HG02884 (cell line): ENCODE results near the gene WWOX.

Experiments
- ATAC-seq: cut with Tn5 transposase; IDR thresholded peaks from one replicate; pipeline ENCODE4 v1.9.1; 2021; ENCODE audit warnings: mild to moderate bottlenecking, moderate library complexity; ENCODE audit not compliant: unreplicated experiment

The WWOX gene

DNA sequence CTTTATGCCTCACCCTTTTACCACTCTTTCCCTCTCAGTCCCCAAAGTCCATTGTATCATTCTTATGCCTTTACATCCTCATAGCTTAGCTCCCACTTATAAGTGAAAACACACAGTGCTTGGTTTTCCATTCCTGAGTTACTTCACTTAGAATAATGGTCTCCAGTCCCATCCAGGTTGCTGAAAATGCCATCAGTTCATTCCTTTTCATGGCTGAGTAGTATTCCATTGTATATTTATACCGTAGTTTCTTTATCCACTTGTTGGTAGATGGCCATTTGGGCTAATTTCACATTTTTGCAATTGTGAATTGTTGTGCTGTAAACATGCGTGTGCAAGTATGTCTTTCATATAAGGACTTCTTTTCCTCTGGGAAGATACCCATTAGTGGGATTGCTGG lies 597.3 kb downstream of the WWOX start:
- no peak for ATAC-seq

GRCh38 chr16:78697426-78697825 lies 598.0 kb downstream of the WWOX start:
- no peak for ATAC-seq

DNA sequence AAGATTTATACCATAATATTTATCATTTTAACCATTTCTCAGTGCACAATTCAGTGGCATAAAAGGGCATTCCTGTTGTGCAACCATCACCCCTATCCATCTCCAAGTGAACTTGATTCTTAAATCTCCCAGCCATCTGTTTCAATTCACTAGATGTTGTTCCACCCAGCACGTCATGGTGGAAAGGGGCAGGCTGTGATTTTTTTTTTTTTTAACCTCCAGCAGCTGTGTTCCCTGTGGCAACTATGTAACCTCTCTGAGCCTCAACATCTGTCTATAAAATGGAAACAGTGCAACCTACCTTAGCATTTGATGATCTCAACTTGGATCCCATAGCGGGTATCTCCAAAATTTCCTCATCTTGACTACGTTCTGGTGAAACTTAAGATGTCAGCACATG lies 604.5 kb downstream of the WWOX start:
- no peak for ATAC-seq

DNA sequence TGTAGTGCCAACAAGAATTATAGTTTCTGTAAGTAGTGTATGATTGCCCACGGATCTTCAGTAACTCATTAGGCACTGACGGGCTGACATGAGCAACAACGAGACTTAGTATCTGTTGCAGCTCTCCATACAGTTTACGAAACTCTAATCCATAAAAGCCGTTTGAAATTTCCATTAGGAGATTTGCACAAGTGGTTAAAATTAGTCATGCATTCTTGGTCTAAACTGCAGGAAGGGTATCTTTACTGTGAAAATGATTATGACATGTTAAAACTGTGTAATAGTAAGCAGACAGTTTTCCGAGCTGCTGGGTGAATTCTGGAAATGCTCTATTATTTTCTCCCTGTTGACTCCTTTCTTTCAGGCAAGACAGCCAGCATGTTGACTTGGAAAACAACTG lies 605.0 kb downstream of the WWOX start:
- ATAC-seq = no peak

- ATAC-seq = no peak
Measured at GRCh38 chr16:78705694-78706093, 606.2 kb downstream of the WWOX start.

DNA sequence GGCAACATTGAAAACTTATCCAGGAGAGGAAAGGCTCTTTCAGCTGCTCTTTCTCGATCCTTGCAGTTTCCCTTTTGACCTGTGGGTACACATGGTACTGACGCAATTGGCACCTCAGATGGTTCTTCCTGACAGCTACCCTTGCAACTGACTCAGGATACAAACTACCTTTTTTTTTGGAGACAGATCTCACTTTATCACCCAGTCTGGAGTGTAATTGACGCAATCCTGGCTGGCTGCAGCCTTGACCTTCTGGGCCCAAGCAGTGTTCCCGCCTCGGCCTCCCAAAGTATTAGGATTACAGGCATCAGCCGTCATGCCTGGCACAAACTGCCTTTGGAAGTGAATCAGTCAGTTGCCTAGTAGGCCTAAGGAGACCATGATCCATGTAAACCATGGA lies 607.2 kb downstream of the WWOX start:
- no peak for ATAC-seq

DNA sequence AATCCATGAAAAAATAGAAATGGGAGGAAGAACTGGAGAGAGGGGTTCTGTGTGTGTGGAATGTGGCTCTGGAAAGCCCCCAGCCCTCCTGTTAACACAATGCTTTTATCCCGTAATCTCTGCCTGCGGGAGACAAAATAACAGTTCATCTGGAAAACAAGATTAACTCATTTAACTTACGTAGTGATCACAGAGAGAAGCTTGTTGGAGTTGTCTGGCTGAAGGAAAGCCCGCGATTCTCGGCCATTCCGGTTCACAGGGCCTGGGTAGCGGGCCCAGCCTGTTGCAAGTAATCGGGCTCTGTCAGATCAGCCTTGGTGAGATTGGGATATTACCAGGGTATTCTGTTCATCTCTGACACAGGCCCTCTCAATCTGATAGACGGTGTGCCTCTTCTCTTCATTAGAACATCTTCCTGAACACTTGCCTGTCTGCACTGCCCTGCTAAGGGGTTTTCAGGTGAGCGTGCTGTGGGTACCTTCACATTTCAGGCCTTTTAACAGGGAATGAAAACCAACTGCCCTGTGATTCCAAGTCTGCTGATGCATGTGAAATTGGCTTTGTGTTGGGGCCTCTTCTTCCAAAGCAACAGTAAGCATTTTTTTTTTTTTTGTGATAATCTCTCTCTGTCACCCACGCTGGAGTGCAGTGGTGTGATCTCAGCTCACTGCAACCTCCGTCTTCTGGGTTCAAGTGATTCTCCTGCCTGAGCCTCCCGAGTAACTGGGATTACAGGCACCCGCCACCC lies 609.9 kb downstream of the WWOX start:
- no peak for ATAC-seq

DNA sequence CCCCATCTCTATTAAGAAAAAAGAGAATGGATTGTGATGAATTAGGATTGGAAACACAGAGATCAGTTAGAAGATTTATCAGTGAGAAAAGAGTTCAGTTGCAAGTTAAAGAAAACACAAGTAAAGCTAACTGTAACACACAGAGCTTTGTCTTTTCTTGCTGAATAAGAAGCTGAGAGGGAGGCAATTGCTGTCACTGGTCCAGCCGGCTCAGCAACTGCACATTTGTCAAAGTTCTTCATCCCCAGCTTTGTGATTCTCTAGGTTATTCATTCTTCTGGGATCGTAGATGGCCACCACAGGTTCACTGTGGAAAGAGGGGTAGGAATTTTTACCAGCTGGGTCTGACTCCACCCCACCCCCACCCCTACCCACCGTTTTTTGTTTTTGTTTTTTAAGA lies 615.7 kb downstream of the WWOX start:
- no peak for ATAC-seq

- no peak for ATAC-seq
Measured at GRCh38 chr16:78715673-78716072, 616.2 kb downstream of the WWOX start.

GRCh38 chr16:78718141-78718540 lies 618.7 kb downstream of the WWOX start:
- ATAC-seq = no peak

- ATAC-seq = no peak
Measured at GRCh38 chr16:78720416-78720815, 621.0 kb downstream of the WWOX start.

GRCh38 chr16:78727536-78727935 lies 628.1 kb downstream of the WWOX start:
- ATAC-seq = no peak

GRCh38 chr16:78729687-78730086 lies 630.2 kb downstream of the WWOX start:
- no peak for ATAC-seq

- ATAC-seq = no peak
Measured at GRCh38 chr16:78731785-78732184, 632.3 kb downstream of the WWOX start.

- ATAC-seq = no peak
Measured at GRCh38 chr16:78732696-78733095, 633.2 kb downstream of the WWOX start.

GRCh38 chr16:78735337-78735736 lies 635.9 kb downstream of the WWOX start:
- ATAC-seq = no peak

DNA sequence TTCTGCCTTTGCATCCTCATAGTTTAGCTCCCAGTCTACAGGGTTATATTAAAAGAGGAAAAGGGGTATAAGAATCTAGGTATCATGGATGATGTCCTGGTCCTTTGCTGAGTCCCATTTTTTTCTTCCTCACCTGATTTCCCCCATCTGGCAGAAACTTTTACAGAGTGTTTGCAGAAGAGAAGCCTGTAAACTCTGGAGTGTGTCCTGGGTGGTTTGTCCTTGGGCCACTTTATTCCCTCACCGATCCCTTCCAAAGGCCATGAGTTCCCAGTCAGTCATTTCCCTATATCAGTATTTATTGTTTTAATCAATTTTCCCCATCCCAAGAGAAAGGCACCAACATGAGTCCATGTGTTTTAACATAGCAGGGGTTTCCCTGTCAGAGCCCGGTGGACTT lies 638.2 kb downstream of the WWOX start:
- ATAC-seq = no peak

DNA sequence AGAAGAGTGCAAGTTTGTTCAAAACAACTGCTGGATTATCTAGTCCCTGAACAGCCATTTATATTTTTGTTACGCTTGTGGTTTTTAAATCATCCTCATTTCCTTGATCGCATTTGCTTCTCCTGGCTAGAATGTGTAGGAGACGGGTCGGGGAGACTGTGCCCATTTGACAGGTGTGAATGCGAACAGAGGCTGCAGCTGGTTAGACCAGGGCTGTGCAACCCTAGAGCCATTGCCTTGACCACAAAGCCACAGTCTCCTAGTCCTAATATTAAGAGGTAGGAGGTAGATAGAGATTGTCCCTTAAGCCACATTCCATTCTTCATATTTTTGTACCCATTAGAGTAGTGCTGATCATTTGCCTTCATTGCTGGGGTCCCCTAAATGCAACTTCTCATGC lies 639.1 kb downstream of the WWOX start:
- no peak for ATAC-seq

DNA sequence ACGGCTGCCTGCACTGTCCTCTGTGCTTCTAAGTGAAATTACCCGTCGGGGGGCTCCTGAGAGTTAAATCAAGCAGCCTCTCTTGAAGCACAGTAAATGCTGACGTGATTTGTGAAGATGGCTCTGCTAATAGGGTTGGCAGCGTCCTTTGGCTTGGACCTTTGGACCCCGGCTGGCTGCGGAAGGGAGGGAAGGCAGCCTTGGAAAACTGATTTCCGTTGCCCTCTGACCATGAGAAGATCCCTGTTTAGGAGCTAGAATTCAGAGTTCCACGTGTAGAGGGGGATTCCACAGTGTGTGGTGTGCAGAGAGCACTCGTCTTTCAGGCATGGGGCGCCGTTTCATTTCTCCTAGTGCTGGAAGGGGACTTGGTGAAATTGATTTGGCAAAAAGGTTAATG lies 640.8 kb downstream of the WWOX start:
- no peak for ATAC-seq

DNA sequence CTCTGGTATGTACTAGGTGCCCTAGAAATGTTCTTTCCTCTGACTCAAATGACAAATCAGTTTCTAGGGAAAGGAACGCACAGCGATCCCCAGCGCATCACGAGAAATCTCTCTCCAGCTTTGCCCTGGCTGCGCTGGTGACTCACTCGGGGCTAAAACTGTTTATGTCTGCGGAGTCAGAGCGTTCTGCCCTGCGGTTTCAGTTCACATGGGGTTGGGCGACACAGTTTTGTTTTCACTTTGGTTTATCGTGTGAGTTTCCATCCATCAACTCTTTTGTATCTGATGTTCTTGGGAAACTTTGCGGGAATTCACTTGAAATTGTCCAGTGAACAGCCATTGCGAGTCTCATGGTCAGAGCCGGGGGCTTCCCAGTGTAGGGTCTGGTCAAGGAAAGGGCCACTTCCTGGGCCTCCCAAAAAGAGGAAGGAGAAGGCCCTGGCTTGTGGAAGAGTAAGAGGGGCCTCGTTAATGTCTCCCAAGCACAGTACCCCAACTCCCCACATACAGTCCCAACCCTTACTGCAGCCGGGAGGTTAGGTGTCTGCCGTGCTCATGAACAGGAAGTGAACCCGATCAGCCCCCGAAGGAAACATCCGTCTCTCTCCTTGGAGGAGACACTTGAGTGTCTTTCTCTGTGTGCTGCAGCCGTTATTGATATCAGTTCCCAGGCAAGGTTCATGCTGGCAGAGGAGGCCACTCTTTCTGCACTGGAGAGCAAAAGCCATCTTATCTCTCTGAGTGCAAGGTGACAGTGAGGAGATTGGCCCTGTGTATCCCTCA lies 643.2 kb downstream of the WWOX start:
- peak; percentile 90 for ATAC-seq

- no peak for ATAC-seq
Measured at GRCh38 chr16:78743556-78743955, 644.1 kb downstream of the WWOX start.

DNA sequence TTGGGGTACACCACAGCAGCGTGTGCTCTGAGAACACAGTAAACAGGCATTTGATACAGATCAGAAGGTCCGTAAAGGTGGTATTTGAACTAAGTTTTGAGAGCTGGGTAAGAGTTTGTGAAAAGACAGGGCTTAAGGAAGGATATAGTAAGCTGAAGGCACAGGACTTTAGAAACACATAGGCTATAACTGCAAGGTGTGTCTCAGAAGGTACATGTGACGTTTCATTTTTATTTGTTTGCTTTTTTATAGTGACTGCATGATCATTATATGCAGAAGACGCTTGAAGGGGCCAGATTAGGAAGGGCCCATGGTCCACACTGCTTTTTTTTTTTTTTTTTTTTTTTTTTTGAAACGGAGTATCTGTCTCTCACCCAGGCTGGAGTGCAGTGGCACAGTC lies 644.6 kb downstream of the WWOX start:
- no peak for ATAC-seq

DNA sequence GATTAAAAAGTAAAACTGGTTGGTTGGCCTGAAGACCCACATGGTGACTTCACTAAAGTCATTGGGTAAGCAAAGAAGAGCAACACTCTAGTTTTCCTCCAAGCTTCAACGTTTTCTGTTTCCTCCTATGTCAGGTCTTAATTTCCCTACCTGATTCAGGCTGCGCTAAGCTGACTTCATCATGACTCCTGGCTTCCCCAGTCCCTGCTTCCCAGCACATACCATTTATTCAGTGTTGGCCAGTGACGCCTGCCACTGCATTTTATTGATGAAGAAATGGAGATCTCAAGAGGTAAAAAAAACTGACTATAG lies 645.3 kb downstream of the WWOX start:
- no peak for ATAC-seq
